Activated CD4-positive, alpha-beta T cell treated with anti-CD3 and anti-CD28 coated beads, Interleukin-2, amount 50 U/mL, for 16 hours (primary cell): Measurements from ENCODE around the gene TMEM141.
"Not testable (repeated sequence)": the region's sequence is repeated elsewhere in the genome, so short reads cannot be mapped to it uniquely, and the experiment has no call there.

ENCODE experiments used
- DNase-seq: peaks from one replicate; pipeline ENCODE4 v3.0.0-alpha.2; 2020

The TMEM141 gene

DNA sequence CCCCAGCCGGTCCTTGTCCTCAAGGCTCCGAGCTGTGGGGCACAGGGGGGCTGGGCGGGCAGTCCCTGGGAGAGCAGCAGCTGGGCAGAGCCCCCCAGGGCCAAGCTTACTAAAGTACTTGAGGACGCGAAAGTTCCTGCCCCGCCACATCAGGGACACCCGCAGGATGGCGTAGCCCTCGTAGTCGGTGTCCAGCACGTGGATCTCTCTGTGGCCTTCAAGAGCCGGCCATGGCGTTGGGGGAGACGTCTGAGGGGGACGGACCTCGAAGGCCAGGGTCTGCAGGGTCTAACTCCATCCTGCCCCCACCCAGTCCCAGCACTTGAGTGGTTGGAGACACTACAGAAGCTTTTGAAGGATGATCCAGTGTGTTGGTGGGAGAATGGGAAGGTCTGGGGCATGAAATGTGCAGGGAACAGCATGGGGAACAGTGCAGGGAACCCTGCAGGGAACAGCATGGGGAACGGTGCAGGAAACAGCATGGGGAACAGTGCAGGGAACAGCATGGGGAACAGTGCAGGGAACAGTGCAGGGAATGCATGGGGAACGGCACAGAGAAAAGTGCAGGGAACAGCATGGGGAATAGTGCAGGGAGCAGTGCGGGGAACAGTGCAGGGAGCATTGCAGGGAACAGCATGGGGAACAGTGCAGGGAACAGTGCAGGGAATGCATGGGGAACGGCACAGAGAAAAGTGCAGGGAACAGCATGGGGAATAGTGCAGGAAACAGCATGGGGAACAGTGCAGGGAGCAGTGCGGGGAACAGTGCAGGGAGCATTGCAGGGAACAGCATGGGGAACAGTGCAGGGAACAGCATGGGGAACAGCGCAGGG, 35.6 kb upstream of the TMEM141 start:
- DNase-seq = not testable (repeated sequence)

DNA sequence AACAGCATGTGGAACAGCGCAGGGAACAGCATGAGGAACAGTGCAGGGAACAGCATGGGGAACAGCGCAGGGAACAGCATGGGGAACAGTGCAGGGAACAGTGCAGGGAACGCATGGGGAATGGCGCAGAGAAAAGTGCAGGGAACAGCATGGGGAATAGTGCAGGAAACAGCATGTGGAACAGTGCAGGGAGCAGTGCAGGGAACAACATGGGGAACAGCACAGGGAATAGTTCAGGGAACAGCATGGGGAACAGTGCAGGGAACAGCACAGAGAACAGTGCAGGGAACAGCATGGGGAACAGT, 35.1 kb upstream of the TMEM141 start:
- DNase-seq = no peak

DNA sequence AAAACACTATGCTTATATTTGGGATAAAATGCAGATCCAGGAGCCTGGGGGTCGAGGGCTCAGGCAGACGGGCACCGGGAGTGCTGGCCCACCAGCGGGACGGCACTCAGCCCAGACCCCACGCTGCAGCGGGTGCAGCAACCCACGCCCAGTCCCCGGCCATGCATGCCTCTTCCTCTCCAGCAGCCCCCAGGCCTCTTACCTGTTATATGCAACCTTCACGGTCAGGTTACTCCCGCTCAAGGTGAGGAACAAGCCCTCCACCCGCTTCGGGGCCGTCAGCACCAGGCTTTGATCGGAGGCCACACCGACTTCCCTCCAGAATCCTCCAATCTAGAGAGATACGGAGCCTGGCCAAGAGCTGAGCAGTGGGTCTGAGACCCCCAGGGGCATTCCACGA, 34.3 kb upstream of the TMEM141 start:
- no peak for DNase-seq

DNA sequence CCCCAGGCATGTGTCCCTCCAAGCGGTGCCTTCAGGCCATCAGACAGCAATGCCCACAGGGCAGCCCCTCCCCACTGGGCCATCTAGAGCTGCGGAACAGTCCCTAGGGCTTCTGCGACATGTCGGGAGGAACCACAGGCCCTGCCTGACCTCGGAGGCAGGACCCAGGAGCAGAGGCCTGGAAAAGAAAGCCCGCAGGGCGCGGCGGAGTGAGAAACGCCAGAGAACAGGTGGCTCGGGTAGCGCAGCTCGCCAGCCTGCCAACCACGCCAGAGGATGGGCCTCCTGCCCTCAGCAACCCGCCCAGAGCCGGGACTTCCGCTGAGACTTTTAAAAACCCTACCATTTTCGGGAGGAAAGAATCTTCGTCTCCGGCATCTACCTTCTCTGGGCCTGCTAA, 33.8 kb upstream of the TMEM141 start:
- no peak for DNase-seq

DNA sequence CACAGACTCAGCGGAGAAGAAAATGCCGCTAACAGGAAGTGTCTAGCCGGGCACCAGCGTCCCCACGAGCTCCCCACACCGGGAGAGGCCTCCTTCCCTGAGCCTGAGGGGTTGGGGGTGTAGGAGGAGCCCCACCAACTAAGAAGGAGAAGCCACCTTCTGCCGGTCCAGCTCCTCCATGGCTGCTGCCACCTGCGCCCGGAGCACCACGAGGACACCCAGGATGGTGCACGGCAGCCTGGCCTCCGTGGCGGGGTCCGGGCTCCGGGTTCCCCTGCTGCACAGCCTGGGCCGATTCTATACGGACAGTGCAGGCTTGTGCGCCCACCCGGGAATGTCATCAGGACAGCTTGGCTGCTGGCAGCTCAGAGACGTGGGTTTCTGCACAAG, 33.4 kb upstream of the TMEM141 start:
- DNase-seq = no peak

DNA sequence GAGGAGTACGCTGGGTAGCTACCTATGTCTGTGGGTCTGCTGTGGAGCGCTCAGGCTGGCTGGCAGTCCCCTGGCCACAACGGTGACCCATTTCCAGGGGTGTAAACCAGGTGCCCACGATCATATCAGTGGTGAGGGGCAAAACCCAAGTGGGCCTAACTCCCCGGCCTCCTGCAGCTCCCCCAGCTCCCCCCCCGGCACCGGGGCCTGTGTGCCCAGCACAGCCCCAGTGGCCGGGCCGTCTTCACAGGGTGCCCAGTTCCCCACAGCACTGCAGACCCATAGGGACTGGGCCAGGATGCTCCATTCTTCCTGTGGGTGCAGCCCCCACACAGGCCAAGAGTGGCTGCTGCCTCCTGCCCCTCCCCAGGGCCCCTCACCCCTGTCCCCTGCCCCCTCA, 32.1 kb upstream of the TMEM141 start:
- DNase-seq = no peak

DNA sequence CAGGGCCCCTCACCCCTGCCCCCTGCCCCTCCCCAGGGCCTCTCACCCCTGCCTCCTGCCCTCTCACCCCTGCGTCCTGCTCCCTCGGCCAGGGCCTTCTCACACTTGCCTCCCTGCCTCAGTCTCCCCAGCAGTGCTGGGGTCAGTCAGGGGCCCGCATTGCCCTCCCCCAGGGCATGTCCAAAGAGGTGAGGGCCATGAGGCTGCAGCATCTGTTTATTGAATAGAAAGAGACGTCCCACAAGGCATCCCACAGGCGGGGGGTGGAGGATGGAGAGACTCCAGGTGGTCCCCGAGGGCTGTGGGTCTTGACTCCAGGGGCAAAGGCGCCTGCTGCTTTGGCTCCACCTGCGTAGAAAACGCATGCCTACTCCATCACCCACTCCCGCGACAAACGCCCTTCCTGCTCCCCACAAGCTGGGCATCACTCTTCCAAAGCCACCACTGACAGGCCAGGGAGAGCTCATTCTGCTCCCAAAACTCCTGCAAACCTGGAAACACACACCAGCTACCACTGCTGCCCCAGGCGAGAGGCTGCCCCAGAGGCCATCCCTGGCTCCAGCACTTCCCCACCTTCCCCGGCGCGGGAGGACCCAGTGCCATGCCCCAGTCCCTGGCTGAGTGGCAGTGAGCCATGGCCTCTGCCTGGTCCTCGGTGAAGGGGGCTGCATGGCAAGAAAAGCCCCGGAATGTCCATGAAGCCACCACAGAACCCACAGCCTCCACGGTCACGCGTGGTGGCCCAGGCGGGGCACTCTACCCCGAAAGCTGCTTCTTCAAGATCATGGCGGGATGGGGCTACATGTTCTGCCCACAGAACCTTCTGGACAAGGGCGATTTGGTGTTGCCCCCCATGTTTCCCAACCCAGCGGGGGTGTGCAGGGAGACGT, 31.5 kb upstream of the TMEM141 start:
- DNase-seq = no peak

DNA sequence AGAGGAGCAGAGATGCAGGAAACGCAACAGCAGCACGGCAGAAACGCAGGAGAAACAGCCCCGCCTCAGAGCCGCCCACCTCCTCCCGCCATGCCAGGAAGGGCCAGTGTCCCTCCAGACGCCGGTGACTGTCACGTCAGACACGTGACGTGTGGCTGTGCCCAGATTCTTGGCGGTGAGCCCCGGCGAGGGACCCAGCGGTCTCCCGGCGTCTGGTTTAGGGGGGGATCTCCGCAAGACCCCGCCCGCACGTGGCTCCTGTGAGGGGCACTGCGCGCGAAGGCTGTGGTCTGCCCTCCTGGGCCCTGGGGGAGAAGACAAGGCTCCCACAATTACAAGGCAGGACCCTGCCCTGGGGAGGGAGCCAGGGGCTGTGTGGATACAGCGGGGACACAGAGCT, 30.7 kb upstream of the TMEM141 start:
- no peak for DNase-seq

DNA sequence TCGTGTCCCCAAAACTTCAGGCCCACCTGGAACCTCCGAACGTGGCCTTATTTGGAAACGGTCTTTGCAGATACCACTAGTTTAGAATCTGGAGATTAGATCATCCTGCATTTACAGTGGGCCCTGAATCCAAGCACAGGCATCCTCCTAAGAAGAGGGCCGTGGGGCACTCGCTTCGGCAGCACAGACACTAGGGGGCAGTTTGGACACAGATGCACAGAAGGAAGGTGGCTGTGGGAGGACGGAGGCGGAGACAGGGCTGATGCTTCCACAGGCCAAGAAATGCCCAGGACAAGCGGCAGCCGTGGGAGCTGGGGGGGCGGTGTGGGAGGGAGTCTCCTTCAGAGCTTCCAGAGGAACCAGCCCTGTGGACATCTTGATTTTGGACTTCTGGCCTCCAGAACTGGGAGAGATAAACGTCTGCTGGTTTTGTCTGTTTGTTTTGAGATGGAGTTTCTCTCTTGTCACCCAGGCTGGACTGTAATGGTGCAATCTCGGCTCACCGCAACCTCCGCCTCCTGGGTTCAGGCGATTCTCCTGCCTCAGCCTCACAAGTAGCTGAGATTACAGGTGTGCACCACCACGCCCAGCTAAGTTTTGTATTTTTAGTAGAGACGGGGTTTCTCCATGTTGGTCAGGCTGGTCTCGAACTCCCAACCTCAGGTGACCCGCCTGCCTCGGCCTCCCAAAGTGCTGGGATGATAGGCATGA, 30.2 kb upstream of the TMEM141 start:
- DNase-seq = peak; percentile 37

DNA sequence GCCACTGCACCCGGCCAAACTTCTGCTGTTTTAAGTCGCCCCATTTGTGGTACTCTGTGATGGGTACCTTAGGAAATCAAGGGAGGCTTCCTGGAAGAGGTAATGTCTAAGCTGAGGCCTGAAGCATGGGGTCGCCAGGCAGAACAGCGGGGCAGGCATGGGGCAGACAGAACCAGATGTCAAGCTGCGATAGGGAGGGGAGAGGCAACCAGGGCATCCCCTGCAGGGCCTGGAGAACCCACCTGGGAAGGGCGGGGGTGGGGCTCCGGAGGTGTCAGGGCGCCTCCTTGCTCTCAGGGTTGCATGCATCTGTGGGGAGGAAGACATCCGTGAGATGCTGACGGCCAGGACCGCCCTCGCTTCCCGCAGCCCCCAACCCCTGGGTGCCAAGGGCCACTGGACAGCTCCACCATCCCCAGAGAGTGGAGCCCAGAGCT, 29.6 kb upstream of the TMEM141 start:
- no peak for DNase-seq

DNA sequence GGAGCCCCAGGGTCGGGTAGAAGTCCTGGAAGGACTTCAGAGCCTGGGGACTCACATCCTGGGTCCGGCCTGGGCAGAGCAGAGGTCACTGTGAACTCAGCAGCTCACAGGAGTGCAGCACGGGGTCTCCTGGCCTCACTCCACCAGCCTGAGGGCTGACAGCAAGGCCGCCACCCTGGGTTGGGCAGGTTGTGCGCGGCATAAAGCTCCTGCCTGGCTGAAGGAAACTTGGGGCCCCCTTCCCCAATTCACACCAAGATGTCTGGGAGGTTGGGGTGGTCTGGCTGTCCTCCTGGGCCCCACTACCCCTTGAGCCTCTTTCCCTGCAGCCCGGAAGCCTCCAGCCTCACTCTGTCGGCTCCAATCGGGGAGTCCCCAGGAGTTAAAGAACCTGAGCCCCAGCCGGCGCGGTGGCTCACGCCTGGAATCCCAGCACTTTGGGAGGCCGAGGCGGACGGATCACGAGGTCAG, 28.9 kb upstream of the TMEM141 start:
- no peak for DNase-seq

DNA sequence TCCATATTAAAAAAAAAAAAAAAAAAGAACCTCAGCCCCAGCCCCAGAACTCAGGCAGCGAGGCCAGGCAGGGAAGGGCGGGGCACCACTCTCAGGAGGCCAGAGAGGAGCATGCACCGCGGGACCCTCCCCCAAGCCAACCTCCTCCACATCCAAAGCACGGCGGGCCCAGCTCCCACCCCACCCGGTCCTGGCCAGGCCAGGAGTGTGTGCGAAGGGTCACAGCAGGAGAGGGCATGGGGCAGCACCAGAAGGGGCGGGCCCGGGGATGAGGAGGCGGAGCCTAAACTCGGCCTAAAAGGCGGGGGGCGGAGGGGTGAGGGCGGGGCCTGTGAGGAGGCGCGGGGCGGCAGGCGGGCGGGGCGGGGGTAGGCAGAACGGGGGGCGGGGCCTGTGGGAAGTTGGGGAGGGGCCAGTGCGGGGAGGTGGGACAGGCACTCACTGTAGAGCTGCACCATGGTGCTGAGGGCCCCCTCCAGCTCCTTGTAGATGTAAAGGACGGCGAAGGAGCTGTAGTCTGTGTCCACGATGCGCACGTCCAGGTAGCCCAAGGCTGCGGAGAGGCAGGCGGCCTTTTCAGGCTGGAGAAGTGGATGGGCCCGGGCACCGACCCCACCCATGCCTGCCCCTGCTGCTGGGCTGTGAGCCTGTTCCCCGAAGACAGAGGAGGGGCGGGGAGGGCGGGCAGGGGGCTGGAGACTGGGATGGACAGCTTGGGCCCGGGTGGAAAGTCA, 28.1 kb upstream of the TMEM141 start:
- peak; percentile 62 for DNase-seq

DNA sequence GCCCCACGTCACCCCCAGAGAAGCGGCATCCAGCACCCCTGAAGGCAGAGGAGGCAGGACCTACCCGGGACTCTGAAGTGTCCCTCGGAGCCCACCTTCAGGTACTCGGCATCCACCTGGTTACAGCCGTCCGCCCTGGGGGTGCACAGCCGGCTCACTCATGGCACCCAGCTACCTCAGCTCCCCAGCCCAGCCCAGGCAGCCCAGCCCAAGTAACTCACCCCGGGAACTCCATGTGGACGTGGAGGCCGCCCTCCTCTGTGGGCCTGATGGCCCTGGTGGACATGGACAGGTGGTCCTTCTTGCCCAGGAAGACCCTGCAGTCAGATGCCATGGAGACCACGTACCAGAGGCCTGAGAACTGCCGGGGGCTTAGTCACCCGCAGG, 27.5 kb upstream of the TMEM141 start:
- no peak for DNase-seq

DNA sequence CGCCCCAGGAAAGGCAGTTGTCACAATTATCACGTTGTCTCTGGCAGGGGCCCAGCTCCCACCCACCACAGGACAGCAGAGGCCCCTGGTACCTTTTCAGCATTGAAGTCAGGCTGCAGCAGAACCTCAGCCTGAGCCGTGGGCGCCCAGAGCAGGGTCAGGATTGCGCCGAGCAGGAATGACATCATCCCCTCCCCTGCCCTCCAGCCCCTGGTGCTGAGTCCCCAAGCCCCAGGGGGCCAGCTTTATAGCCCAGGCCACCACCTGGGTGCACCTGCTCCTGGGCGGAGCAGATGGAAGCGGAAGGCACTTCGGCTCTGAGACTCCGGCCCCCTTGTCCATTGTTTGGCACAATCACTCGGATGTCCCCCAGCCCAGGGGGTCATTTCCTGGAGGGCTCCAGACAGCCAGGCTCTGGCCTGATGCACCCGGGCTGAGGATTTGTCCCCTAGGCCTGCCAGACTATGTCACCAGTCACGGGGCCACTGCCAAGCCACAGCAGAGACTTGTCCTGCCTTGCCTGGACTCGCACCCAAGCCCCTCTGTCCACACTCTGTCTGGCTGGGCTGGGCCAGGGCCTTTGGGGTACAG, 26.7 kb upstream of the TMEM141 start, which contains the start of gene LCN15:
Gene LCN15 (minus strand): TSS at position 218 of the 591 bp plus-strand sequence. CDS start 30 bp downstream, at position 188.
- DNase-seq = no peak

DNA sequence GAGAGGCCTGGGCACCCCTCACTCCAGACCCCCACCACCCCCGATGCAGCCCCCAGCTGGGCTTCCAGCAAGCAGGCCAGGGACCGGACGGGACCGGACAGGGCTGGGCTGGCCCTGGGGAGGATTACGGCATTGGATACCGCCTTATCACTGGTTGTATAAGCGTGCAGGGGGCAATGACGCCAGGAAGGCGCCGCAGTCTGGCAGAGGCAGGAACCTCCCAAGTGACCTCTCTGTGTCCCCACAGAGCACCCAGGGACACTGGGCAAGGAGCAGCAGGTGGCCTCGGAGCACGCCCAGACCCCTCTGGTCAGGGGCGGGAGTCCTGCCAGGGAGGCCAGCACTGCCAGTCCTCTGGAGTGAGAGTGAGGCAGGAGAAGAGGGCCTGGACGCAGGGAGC, 26.1 kb upstream of the TMEM141 start:
- DNase-seq = no peak

DNA sequence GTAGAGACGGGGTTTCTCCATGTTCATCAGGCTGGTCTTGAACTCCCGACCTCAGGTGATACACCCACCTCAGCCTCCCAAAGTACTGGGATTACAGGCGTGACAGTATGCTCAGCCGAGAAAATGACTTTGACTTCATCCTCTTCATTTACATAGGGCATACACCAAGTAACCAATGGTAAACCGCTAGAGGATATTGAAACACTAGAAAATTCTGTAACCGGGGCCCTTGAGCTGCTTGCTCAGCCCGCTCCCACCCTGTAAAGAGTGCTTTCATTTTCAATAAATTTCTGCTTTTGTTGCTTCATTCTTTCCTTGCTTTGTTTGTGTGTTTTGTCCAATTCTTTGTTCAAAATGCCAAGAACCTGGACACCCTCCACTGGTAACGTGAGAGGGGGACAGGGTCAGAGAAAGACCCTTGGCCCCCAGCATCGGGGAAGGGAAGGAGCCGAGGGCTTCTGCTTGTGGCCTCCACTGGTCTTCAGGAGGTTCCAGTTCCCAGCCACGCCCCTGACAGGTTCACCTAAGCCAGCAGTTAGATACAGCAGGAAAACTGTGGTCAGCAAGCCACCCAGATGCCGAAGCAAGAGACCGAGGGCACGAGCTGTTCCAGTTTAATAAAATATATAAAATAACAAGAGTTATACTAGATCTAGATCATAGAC, 25.3 kb upstream of the TMEM141 start:
- not testable (repeated sequence) for DNase-seq

DNA sequence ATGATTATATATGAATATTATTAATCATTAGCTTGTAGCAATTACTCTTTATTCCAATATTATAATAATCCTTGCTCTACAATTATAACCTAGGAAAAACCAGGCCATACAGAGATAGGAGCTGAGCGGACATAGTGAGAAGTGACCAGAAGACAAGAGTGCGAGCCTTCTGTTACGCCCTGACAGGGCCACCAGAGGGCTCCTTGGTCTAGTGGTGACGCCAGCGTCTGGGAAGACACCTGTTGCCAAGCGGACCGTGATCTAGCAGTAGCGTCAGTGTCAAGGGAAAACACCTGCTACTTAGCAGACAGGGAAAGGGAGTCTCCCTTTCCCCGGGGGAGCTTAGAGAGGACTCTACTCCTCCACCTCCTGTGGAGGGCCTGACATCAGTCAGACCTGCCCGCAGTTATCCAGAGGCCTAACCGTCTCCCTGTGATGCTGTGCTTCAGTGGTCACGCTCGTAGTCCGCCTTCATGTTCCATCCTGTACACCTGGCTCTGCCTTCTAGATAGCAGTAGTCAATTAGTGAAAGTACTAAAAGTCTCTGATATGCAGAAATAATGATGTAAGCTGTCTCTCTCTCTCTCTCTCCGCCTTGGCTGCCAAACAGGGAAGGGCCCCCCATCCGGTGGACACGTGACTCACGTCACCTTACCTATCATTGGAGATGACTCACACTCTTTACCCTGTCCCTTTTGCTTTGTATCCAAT, 24.6 kb upstream of the TMEM141 start:
- peak; percentile 61 for DNase-seq

DNA sequence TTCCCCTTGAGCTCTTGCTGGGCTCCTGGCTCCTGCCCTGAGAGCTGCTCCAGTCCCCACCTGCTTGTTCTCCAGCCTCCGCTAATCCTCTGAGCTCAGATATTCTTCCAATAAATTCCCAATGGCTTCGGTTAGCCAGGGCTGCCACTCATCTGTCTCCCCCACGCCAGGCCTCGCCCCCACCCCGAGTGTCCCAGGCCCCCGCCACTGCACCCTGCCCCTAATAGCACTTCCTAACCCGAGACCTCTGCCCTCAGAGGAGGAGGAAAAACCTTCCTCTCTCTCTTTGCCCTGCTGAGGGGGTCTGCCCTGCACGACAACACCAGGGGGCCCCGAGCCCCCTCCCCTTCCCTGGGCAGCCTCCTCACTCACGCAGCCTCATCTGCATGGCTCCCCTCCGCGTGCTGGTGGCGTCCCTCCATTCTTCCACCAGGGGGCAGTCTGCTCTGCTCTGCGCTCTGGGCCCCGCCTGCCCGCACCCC, 21.4 kb upstream of the TMEM141 start:
- peak; percentile 58 for DNase-seq

DNA sequence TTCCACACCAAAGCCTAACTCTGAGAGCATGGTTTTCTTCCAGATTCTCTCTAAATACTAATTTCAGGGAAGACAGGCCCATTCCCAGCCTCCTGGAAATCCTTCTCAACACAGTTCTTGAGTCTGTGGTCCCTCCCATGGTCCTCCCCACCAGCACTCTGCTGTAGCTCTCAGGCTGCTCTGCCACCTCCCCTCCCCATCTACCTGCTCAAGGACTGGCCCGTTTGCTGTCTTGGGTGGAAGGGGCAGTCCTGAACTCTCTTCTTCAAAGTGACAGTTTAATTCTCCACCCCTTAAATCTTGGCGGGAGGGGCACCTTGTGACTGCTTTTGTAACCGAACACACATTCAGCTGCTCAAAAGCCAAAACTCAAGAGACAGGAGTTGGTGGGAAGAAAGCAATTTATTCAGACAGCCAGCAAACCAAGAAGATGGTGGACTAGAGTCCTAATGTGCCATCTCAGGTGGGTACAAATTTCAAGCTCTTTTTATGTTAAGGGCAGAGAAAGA, 19.2 kb upstream of the TMEM141 start:
- DNase-seq = no peak

DNA sequence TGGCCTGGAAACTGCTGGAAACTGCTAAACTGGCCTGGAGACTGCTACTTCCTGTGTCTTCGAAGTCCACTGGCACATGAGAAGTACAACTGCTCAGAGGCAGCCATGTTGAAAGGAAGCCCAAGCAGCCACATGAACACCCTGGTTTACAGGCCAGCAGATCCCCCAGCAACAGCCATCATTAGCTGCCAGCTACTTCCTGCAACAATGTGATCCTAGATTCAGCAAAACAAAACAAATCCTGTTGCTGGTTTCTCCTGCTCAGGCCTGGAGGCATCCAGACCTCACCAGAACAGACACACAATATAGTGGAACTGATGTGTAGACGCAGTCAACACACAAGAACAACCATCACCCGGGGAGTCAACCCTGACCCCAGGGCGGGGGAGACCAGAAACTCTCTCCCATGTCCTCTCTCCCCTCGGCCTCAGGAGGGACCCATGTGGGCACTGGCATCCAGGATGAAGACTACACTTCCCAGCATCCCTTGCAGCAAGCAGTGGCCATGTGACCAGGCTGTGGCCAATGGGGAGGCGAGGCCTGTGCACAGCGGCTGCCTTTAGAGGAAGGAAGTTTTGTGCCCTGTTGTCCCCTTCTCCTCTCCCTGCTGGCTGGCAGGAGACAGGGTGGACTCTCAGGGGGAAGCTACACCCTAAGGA, 17.6 kb upstream of the TMEM141 start:
- DNase-seq = peak; percentile 35
